ENCODE results near the gene TLX3.
A peak's percentile ranks its signal among the peaks of the same experiment; 100 is the strongest.
"Not testable (repeated sequence)": the region's sequence is repeated elsewhere in the genome, so short reads cannot be mapped to it uniquely, and the experiment has no call there.

Gene TLX3

DNA sequence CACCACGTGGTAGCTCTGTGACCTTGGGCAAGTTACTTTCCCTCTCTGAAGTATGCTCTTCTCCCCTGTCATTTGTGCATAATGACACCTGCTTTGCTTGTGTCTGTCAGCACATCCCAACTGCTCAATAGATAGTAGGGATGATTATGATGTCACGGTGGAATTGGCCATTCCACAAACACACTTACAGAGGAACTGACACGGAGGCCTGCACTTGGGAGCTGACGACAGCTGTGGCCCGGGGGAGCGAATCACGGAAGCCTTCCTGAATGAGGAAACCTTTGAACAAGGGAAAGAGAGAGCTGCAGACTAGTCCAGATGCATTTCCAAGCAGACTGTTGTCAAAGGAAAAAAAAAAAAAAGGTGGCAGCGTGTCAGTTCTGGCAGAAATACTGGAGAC, 21.0 kb downstream of the TLX3 start:
- no peak for DNase-seq

DNA sequence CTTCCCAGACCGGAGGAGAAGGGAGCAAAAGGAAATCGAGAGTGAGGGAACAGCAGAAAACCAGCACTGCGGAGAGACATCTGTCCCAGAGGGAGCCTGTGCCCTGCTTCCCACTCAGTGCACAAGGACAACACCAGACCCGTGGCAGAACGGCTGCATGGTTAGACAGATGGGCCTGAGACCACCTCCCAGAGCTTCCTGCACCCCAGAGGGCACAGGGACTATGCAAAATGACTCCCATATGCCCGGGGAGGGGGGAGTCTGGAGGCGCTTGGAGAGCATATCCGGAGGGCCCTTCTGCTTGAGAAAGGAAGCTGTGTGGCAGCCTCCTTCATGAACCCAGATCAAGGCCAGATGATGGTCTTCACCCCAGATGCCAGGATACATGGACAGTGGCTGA, 26.6 kb downstream of the TLX3 start:
- no peak for DNase-seq

GRCh38 chr5:171336521-171337209, 27.6 kb downstream of the TLX3 start:
- DNase-seq: peak; percentile 49

- DNase-seq: no peak
Observed at GRCh38 chr5:171337210-171337569, 28.1 kb downstream of the TLX3 start.

- no peak for DNase-seq
Observed at GRCh38 chr5:171340042-171340441, 31.0 kb downstream of the TLX3 start.

DNA sequence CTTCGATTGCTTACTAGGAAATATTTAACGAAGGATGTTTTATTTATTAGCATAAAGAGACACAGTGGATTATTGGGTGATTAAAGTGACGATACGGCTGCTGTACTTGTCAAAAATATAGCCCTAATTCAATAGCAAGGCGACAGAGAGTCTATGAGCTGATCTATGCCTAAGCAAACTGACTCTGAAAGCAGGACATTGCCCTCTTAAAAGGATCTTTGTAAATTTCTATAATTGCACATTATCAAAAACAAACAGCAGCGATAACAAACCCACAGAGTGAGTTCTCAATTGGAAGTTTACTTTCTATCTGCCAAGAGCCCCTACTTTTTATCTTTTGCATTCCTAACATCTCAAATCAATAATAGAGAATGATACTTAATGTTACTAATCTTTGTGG, 31.4 kb downstream of the TLX3 start:
- DNase-seq: peak; percentile 2

- no peak for DNase-seq
Observed at GRCh38 chr5:171342362-171343111, 33.5 kb downstream of the TLX3 start.

- no peak for DNase-seq
Observed at GRCh38 chr5:171344936-171345608, 36.0 kb downstream of the TLX3 start.

DNA sequence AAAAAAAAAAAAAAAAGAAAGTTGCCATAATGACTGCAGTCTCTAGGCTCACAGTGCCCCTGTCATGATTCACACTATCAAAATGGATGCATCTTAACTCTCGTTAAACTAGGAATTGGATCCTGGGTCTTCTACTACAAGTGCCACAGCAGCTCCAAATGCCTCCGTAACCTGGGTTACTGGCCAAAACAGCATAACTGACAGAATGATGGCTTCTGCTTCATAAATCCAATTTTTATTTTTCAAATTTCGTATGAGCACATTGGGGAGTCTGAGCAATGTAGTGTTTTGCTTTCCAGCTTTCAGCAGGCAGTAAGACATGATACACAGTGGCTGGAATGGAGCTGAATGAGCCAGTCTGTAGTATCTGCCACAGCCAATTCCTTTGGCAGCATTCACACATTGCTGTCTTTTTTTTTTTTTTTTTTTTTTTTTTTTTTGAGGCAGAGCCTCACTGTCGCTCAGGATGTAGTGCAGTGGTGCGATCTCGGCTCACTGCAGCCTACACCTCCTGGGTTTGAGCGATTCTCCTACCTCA, 42.6 kb downstream of the TLX3 start:
- no peak for DNase-seq

GRCh38 chr5:171355302-171355724, 46.3 kb downstream of the TLX3 start:
- no peak for DNase-seq

- DNase-seq: no peak
Observed at GRCh38 chr5:171357843-171358242, 48.8 kb downstream of the TLX3 start.

- not testable (repeated sequence) for DNase-seq
Observed at GRCh38 chr5:171361151-171361550, 52.1 kb downstream of the TLX3 start.

Data from NCI-H1105 (cell line).